GM13977 (cell line): ENCODE data around the gene PDCD1LG2.

ENCODE experiments used
- DNase-seq: peaks from one replicate; pipeline ENCODE4 v3.0.0; 2012; ENCODE audit warnings: low spot score
- in situ Hi-C: fragments of 300-500 bp; cut with MboI; formaldehyde crosslinking; loops from one replicate; pipeline ENCODE4 v1.12.0; 2022; ENCODE audit warnings: low sequenced_read_pairs, low pct_unique_long_range_greater_than_20kb, mixed read lengths, inconsistent platforms; ENCODE audit not compliant: unreplicated experiment
- TF ChIP-seq, protein P1 (sequence below): IDR thresholded peaks from 2 replicates; pipeline ENCODE4 v1.5.1; 2012; ENCODE audit warnings: mild to moderate bottlenecking, control low read depth; ENCODE audit not compliant: insufficient read depth; ENCODE audit errors: extremely low read depth, missing control alignments

PDCD1LG2 gene

DNA sequence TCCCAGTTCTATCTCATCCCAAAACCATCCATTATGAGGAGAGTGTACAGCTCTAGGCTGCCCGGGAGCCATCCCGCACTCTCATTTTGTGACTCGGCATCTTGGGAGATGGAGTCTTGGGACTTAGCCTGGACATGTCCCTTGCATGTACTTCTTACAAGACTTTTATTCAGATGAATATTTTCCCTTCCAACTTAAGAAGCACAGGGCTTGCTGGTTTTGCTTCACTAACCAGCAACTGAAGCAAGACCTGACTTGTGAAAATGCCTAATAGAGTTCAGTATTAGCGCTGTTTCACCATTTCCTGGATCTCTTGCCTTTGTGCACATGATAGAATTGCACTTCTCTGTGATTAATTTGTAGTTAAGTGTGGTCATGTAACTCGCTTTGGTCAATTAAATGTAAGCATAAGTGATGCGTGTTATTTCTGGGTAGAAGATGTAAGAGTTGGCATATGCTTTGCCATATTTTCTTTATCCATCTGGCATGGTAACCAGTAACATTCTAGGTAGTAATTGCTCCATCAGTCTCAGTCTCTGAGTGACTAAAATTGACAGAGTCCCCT, 55.8 kb downstream of the PDCD1LG2 start:
- in situ Hi-C loops = no loop called here
- TF ChIP-seq, protein P1, sequence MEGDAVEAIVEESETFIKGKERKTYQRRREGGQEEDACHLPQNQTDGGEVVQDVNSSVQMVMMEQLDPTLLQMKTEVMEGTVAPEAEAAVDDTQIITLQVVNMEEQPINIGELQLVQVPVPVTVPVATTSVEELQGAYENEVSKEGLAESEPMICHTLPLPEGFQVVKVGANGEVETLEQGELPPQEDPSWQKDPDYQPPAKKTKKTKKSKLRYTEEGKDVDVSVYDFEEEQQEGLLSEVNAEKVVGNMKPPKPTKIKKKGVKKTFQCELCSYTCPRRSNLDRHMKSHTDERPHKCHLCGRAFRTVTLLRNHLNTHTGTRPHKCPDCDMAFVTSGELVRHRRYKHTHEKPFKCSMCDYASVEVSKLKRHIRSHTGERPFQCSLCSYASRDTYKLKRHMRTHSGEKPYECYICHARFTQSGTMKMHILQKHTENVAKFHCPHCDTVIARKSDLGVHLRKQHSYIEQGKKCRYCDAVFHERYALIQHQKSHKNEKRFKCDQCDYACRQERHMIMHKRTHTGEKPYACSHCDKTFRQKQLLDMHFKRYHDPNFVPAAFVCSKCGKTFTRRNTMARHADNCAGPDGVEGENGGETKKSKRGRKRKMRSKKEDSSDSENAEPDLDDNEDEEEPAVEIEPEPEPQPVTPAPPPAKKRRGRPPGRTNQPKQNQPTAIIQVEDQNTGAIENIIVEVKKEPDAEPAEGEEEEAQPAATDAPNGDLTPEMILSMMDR = no peak

DNA sequence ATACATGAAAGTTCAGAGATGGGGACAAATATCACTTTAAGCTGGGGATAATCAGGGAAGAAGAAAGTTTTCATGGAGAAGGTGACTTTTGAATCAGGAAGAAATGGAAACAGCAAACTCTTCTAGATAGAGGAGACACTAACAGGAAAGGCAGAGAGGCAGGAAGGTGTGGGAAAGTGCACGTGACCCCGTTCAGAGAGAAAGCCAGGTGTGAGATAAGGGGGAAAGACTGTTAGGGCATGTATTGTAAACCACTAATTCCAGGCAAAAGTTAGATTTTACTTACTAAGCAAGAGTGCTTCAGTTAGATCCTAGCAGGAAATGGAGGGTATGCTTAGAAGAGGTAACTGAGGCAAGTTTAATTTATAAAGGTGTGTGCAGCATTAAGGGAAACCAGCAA, 58.5 kb downstream of the PDCD1LG2 start:
- TF ChIP-seq, protein P1 = no peak
- DNase-seq = no peak
- in situ Hi-C loops = no loop called here

More for the DNA sequence above, 55.8 kb downstream of the PDCD1LG2 start:
- DNase-seq = no peak

DNA sequence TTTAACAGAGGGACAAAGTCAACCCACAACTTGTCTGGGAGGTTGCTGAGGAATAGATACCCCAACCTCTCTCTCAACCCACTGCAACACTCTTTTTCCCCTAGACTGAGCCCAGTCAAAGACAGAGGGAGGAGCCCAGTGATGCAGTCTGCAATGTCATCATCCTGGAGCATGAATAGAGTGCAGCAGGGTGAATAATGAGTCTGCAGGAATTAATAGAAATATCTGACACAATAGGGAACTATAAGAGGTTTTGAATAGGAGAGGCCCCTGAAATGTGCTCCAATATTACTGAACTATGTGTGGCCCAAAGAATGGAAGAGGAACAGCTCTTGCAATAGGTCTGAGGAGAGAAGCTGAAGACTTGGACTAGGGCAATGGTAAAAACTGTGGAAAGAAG, 59.1 kb downstream of the PDCD1LG2 start:
- in situ Hi-C loops = no loop called here
- no peak for DNase-seq
- TF ChIP-seq, protein P1 = no peak

DNA sequence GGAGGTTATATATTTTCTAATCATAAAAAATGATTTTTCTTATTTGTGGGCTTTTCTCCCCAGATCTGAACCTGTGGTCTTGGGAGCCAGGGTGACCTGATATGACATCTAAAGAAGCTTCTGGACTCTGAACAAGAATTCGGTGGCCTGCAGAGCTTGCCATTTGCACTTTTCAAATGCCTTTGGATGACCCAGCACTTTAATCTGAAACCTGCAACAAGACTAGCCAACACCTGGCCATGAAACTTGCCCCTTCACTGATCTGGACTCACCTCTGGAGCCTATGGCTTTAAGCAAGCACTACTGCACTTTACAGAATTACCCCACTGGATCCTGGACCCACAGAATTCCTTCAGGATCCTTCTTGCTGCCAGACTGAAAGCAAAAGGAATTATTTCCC, 59.6 kb downstream of the PDCD1LG2 start:
- no peak for DNase-seq
- TF ChIP-seq, protein P1 = no peak
- in situ Hi-C loops = no loop called here

DNA sequence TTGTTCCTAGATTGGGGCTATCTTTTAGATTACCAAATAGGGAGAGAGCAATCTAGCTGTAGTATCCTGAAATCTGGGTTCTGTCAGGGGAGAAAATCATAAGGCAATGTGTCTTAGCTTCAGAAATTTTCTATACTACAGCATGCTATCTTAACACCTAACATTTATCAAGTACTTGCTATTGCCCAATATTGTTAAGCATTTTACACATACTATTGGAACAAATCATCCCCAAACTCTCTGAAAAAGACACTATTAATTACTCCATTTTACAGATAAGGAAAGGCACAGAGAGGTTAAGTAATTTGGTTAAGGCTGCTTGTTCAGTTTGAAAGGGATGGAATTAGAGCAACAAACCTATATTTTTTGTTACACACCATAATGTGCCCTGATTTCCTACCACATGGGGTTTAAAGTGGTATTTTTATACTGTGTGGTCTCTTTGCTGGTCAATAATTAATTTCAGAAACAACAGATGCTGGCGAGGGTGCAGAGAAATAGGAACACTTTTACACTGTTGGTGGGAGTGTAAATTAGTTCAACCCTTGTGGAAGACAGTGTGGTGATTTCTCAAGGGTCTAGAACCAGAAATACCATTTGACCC, 61.4 kb downstream of the PDCD1LG2 start:
- in situ Hi-C loops = no loop called here
- no peak for DNase-seq
- TF ChIP-seq, protein P1 = no peak

DNA sequence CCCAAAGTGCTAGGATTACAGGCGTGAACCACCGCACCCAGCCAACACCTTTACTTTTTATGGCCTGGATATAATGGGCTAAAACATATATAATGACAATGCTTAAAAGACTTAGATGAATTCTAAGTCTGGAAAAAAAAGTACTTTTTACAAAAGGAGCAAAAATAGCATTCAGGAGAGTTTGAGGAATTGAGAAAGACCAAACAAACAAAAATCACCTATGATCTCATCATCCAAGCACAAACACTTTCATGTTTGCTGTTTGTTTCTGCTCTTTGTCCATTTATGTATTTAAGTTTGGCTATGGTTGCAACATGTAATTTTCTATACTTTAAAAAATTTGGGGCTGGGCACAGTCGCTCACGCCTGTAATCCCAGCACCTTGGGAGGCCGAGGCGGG, 63.8 kb downstream of the PDCD1LG2 start:
- no peak for DNase-seq
- TF ChIP-seq, protein P1 = no peak
- in situ Hi-C loops = no loop called here
